Transverse colon (tissue), 4 donors: ENCODE measurements around the gene GATA2.

ENCODE experiments used
- POLR2A ChIP-seq: fragments of 450-650 bp; IDR thresholded peaks from one replicate; pipeline ENCODE4 v1.6.1; 2016; ENCODE audit warnings: antibody characterized with exemption, mild to moderate bottlenecking, moderate library complexity
- POLR2AphosphoS5 ChIP-seq, 3 donors: sonication (generic); formaldehyde crosslinking; IDR thresholded peaks; one replicate each; pipeline ENCODE4 v1.6.1; 2016; ENCODE audit warnings: antibody characterized with exemption in 3 of 3
- TF ChIP-seq, protein P1 (sequence below), 5 experiments: fragments of 200-600 bp in 3 of 5; fragments of 450-650 bp in 2 of 5; sonication (generic) in 3 of 5; IDR thresholded peaks; 1 replicate in 2 of 5; 2 replicates in 3 of 5; pipeline ENCODE4 v1.5.1; 2016 to 2017; ENCODE audit warnings: antibody characterized with exemption in 5 of 5, inconsistent platforms in 3 of 5, mild to moderate bottlenecking in 2 of 5, moderate library complexity in 1 of 5

DNA sequence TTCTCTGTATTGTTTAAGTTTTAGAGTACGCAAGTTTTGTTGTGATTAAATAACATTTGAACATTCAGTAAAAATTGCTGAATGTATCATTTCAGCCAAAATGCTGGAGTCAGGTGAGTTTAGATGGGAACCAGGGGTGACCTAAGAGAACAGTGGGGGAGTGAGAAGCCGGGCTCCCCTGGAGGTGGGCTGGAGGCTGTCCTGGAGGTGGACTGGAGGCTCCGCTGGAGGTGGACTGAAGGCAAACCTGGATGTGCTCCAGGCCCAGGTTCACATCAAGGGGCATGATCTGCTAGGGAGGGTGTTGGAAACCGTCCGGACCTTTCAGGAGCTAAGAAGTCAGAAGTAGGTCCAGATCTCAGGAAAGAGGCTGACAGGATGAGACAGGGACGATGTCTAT is 50.1 kb downstream of the GATA2 start:
- TF ChIP-seq, protein P1, sequence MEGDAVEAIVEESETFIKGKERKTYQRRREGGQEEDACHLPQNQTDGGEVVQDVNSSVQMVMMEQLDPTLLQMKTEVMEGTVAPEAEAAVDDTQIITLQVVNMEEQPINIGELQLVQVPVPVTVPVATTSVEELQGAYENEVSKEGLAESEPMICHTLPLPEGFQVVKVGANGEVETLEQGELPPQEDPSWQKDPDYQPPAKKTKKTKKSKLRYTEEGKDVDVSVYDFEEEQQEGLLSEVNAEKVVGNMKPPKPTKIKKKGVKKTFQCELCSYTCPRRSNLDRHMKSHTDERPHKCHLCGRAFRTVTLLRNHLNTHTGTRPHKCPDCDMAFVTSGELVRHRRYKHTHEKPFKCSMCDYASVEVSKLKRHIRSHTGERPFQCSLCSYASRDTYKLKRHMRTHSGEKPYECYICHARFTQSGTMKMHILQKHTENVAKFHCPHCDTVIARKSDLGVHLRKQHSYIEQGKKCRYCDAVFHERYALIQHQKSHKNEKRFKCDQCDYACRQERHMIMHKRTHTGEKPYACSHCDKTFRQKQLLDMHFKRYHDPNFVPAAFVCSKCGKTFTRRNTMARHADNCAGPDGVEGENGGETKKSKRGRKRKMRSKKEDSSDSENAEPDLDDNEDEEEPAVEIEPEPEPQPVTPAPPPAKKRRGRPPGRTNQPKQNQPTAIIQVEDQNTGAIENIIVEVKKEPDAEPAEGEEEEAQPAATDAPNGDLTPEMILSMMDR (IDR thresholded peaks at IDR 0.05), result no peak
- no peak for TF ChIP-seq POLR2A
- no peak for TF ChIP-seq POLR2AphosphoS5 (IDR thresholded peaks at IDR 0.05)
